AG09319 (cell line): ENCODE results near the gene MUS81.

Experiments
- DNase-seq: peaks from one replicate; pipeline ENCODE4 v3.0.0-alpha.2; 2010; ENCODE audit warnings: low read depth; ENCODE audit errors: extremely low read depth
- CTCF ChIP-seq: IDR thresholded peaks from 2 replicates; pipeline ENCODE4 v1.5.1; 2011; ENCODE audit warnings: low read depth, mild to moderate bottlenecking, inconsistent platforms, low read length, moderate library complexity

Gene MUS81

DNA sequence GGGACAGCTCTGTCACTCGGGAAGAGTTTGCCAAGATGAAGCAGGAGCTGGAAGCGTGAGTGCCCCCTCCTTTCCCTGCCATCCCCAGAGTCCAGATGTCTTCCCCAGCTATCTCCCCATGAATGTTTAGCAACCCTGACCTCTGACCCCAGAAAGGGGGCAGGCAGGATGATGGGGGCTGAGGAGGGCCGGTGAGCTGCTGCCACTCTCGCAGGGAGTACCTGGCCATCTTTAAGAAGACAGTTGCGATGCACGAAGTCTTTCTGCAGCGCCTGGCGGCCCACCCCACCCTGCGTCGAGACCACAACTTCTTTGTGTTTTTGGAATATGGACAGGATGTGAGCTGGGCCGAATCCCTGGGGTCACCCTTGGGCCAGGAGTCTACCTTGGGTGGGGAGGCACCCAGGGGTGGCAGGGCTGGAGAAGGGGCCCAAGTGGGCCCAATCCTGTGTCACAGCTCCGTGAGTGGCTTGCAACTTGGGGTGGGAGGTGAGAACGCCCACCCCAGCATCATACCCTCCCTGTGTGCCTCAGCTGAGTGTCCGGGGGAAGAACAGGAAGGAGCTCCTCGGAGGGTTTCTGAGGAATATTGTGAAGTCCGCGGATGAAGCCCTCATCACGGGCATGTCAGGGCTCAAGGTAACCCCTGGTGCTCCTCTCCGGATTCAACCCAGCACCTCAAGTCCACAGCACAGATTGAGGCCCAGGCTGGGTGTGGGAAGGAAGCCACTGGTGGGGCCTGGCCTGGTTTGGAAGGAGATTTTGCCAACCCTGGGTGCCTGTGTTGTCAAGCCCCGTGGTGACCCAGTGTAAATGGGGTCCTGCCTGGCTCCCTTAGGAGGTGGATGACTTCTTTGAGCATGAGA is 9.8 kb upstream of the MUS81 start:
- TF ChIP-seq CTCF: no peak
- no peak for DNase-seq

- peak; percentile 30 for TF ChIP-seq CTCF
- no peak for DNase-seq
Measured at GRCh38 chr11:65851083-65851579, 9.1 kb upstream of the MUS81 start.

DNA sequence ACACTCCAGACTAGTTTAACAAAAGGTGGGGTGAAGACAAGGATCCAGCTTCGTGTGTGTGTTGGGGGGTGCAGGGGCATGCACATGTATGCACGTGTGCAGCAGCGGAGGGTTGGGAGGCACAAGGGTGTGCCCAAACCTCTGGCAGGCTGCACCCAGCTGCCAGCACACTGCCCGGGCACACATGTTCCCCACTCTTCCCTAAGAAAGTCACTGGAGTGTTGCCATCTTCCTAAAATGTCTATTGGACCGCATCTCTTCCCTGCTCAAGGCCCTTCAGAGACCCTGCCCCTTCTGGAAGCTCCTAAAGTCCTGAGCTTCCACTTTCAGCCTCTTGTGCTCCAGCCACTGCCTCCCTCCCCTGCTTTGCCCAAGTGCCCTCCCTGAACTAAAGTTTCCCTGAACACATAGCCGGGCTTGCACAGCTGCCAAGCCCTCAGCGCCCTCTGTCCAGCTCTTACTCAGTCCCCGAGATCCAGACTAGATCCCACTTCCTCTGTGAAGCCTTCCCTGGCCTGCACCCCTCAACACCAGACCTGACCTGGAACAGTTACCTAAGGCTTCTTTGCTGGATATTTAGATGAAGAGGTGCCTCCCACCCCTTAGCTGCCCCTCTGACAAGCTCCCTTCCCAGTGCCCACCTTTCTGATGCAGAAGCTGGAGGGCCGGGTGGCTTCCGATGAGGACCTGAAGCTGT is 8.3 kb upstream of the MUS81 start:
- DNase-seq: no peak
- TF ChIP-seq CTCF: no peak

- no peak for DNase-seq
- TF ChIP-seq CTCF: no peak
Measured at GRCh38 chr11:65852508-65853245, 7.6 kb upstream of the MUS81 start.

GRCh38 chr11:65853246-65853979 is 6.8 kb upstream of the MUS81 start:
- no peak for DNase-seq
- no peak for TF ChIP-seq CTCF

DNA sequence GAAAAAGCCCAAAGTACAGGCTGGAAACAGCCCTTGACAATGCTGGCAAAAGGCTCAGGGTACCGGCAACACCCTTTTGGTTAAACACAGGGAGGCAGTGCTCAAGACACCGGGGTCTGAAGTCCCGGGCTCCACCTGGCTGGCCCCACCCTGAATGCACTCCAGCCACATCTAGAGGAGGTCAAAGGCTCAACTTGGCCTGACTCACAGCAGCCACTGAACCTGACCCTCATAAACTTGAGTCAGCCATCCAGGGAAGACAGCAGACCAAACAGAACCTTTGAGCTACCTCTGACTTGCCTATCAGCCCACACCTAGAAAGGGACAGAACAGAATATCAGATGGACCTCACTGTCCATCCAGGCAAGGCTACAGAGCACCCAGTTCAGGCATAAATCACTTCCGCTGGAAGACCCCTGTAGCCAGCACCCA is 6.1 kb upstream of the MUS81 start:
- no peak for DNase-seq
- no peak for TF ChIP-seq CTCF
